ENCODE data around the gene KLHL6. TPM values are rescaled to one million over a fixed set of nuclear protein-coding genes. Genes with fewer than 3 reads are reported as not detected.

The KLHL6 gene
- total RNA-seq, 4 donors from 2014 or later = 0.26 to 2.0 (median 1.6) TPM

DNA sequence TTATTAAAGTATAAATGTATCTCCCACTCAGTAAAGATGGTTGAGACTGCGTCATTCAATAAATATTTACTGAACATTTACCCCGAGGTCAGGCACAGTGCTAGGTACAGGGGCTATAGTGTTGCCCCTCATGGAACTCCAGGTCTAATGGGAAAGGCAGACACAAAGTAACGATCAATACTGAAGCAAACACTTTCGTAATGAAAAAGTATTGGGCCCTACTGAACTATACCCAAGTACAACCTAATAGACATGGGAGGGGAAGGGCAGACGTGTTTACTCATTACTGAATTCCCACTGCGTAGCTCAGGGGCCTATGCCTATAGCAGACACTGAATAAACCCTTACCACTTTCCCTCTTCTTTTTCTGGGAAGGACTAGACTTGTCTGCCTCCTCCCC lies 56.9 kb downstream of the KLHL6 start:
- no peaks in the 10 kb centered on the region for H3K36me3 ChIP-seq
- H3K27ac ChIP-seq = no peak overlapping the region
- no peaks in the 10 kb centered on the region for H3K4me1 ChIP-seq
- H3K4me3 ChIP-seq = no peak overlapping the region
- no peaks in the 10 kb centered on the region for H3K9me3 ChIP-seq
- TF ChIP-seq, protein P1, sequence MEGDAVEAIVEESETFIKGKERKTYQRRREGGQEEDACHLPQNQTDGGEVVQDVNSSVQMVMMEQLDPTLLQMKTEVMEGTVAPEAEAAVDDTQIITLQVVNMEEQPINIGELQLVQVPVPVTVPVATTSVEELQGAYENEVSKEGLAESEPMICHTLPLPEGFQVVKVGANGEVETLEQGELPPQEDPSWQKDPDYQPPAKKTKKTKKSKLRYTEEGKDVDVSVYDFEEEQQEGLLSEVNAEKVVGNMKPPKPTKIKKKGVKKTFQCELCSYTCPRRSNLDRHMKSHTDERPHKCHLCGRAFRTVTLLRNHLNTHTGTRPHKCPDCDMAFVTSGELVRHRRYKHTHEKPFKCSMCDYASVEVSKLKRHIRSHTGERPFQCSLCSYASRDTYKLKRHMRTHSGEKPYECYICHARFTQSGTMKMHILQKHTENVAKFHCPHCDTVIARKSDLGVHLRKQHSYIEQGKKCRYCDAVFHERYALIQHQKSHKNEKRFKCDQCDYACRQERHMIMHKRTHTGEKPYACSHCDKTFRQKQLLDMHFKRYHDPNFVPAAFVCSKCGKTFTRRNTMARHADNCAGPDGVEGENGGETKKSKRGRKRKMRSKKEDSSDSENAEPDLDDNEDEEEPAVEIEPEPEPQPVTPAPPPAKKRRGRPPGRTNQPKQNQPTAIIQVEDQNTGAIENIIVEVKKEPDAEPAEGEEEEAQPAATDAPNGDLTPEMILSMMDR (IDR thresholded peaks at IDR 0.05) = no peak
- intact Hi-C loops (cut with DNase I; ENCODE audit: low total_unique reads) = no loop called here
- no peaks in the 10 kb centered on the region for H3K27me3 ChIP-seq
- DNase-seq = no peak

DNA sequence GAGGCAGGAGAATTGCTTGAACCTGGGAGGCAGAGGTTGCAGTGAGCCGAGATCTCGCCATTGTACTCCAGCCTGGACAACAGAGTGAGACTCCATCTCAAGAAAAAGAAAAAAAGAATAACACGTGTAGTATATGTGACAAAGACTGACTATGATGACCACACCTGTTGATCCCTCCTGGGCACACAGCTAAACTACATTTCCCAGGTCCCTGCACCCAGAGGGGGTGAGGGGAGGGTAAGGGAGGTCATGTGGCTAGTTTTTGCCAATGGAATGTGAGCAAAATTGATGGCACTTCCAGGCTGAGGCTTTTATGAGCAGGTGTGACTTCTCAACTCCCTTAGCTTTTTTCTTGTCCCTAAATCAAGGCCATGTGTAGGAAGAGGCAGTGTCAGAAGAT lies 58.2 kb downstream of the KLHL6 start:
- Histone ChIP-seq H3K4me1 (no peaks in the 10 kb centered on the region), H3K27ac (no peak overlapping the region), H3K36me3 (no peaks in the 10 kb centered on the region), H3K4me3 (no peak overlapping the region), H3K27me3 (no peaks in the 10 kb centered on the region), H3K9me3 (no peaks in the 10 kb centered on the region)
- no peak for DNase-seq
- intact Hi-C loops (cut with DNase I; ENCODE audit: low total_unique reads) = no loop called here
- TF ChIP-seq, protein P1 (IDR thresholded peaks at IDR 0.05) = no peak
- TF ChIP-seq POLR2A (IDR thresholded peaks at IDR 0.05) = no peak

DNA sequence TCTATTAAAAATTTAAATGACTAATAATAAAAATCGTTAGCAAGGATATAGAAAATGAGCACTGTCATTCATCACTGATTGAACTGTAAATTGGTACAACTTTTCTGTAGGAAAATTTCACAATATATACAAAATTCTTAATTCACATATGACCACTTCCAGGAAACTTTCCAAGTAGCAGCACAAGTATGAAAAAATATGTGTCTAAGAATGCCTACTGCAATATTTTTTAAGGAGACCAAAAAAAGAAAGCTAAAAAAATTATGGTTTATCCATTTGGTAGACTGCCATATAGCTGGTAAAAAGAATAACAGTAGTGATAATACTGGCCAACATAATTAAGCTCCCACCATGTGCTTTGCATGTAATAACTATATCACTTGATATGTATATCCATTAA lies 59.2 kb downstream of the KLHL6 start:
- Histone ChIP-seq H3K4me1 (no peaks in the 10 kb centered on the region), H3K27ac (no peak overlapping the region), H3K4me3 (no peak overlapping the region), H3K9me3 (no peaks in the 10 kb centered on the region), H3K27me3 (no peaks in the 10 kb centered on the region), H3K36me3 (no peaks in the 10 kb centered on the region)
- TF ChIP-seq, protein P1 (IDR thresholded peaks at IDR 0.05) = no peak
- no peak for TF ChIP-seq POLR2A (IDR thresholded peaks at IDR 0.05)
- DNase-seq = no peak
- intact Hi-C loops (cut with DNase I; ENCODE audit: low total_unique reads) = no loop called here

DNA sequence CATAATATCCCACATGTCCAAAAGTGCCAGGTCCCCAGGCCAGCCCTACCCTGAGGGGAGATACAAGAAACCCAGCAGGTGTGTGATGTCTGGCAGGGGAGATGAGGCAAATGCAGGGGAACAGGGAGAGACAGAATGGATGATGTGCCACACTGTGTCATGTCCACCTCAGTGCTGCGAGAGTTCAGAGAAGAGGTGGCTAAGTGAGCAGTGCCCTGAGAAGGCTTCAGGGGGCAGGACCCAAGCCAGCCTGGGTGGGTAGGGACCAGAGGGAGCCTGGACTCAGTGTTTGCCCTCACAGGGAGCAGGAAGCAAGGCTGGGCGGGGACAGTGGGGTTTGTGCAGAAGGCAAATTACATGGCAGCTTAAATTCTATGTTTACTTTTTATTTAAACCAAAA lies 61.2 kb downstream of the KLHL6 start:
- TF ChIP-seq POLR2A (IDR thresholded peaks at IDR 0.05) = no peak
- TF ChIP-seq, protein P1 (IDR thresholded peaks at IDR 0.05) = no peak
- H3K36me3 ChIP-seq = no peaks in the 10 kb centered on the region
- no peaks in the 10 kb centered on the region for H3K4me1 ChIP-seq
- no peak overlapping the region for H3K27ac ChIP-seq
- H3K27me3 ChIP-seq = no peaks in the 10 kb centered on the region
- DNase-seq = no peak
- no peaks in the 10 kb centered on the region for H3K9me3 ChIP-seq
- no peak overlapping the region for H3K4me3 ChIP-seq
- intact Hi-C loops (cut with DNase I; ENCODE audit: low total_unique reads) = no loop called here

DNA sequence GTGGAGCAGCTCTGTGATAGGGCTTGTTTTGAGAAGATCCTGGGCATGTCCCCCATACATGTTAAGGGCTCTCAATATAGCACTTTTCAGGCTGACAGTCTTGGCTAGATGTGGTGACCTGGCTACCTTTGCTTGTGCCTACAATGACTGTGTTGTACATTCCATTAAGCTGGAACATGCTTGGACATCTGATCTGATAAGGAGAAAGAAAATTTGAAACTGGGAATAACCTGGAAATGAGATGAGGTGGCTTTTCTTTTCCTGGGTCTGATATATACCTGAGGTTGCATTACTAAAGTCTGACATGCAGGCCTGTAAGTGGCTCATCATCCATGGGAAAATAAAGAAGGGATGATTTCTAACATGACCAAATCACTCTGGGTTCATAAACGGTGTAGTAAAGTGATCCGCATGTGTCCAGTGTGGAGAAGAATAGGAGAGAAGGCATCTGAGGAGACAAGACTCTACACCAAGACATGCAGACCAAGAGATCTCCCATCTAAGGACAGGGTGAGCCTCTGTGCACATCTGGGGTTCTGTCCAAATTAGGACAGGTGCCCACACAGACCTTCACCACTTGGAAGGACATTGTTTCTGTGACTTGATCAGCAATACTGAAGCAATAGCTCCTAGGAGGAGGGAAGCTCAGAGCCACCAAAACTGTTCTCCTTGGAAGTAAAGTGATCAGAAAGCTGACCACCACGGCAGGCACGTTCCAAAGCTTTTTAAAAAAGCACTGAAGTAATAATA lies 62.0 kb downstream of the KLHL6 start:
- H3K9me3 ChIP-seq = no peaks in the 10 kb centered on the region
- no peak for DNase-seq
- H3K27ac ChIP-seq = no peak overlapping the region
- intact Hi-C loops (cut with DNase I; ENCODE audit: low total_unique reads) = no loop called here
- no peaks in the 10 kb centered on the region for H3K4me1 ChIP-seq
- no peak overlapping the region for H3K4me3 ChIP-seq
- no peak for TF ChIP-seq POLR2A (IDR thresholded peaks at IDR 0.05)
- TF ChIP-seq, protein P1 (IDR thresholded peaks at IDR 0.05) = no peak
- no peaks in the 10 kb centered on the region for H3K36me3 ChIP-seq
- no peaks in the 10 kb centered on the region for H3K27me3 ChIP-seq
